Lower leg skin (tissue), 4 donors: Measurements from ENCODE around the gene CAMK2B. TPM values are rescaled to one million over a fixed set of nuclear protein-coding genes. Genes with fewer than 3 reads are reported as not detected.

Experiments
- DNase-seq, 2 donors: peaks; one replicate each; pipeline ENCODE4 v3.0.0-alpha.2; 2019; ENCODE audit warnings: low spot score in 2 of 2
- H3K4me3 ChIP-seq: fragments of 200-600 bp; sonication (generic); 2 replicates; pipeline ENCODE4 v1.5.1; 2017; ENCODE audit warnings: mild to moderate bottlenecking, low read depth; ENCODE audit not compliant: poor library complexity, severe bottlenecking
- CTCF ChIP-seq, 3 donors: fragments of 450-650 bp; IDR thresholded peaks; one replicate each; pipeline ENCODE4 v1.5.1; 2016; ENCODE audit warnings: antibody characterized with exemption in 3 of 3, mild to moderate bottlenecking in 3 of 3, moderate library complexity in 2 of 3
- POLR2A ChIP-seq, 2 donors: fragments of 450-650 bp; IDR thresholded peaks; one replicate each; pipeline ENCODE4 v1.6.1; 2016 to 2017; ENCODE audit warnings: antibody characterized with exemption in 2 of 2, mild to moderate bottlenecking in 1 of 2, moderate library complexity in 1 of 2
- WGBS, 2 donors: methylation state at CpG; one replicate each; pipeline ENCODE4 v1.1.5; 2018; 5-methylcytosine and 5-hydroxymethylcytosine counted together
- intact Hi-C: fragments of 100-400 bp; cut with DNase I; formaldehyde crosslinking; loops from one replicate; pipeline ENCODE4 v1.15.0; 2023; ENCODE audit warnings: low total_unique reads
- total RNA-seq, 4 donors: library from RNA; depleted of rRNA; stranded (reverse); fragments of >200 nt; gene quantifications; one replicate each; pipeline ENCODE4 v1.1.0, GENCODE V29; 2016

CAMK2B gene
- total RNA-seq, 4 donors from 2014 or later, result 0.04 to 2.6 (median 1.1) TPM

GRCh38 chr7:44263326-44264082 lies 61.9 kb downstream of the CAMK2B start:
- TF ChIP-seq CTCF (IDR thresholded peaks at IDR 0.05) (no peak), POLR2A (IDR thresholded peaks at IDR 0.05) (no peak)
- 56 to 60% methylated on average over 20 of the region's 20 CpGs for WGBS, 2 donors
- intact Hi-C loops, result no loop called here
- DNase-seq, result no peak
- no peak overlapping the region for H3K4me3 ChIP-seq

GRCh38 chr7:44262031-44262430 lies 63.4 kb downstream of the CAMK2B start:
- WGBS, 2 donors, result 70% methylated on average over 8 of the region's 9 CpGs; no CpG with 5 or more reads in 1 of the 2 donors
- no peak overlapping the region for H3K4me3 ChIP-seq
- intact Hi-C loops, result no loop called here
- no peak for DNase-seq
- TF ChIP-seq CTCF (IDR thresholded peaks at IDR 0.05), result no peak
- TF ChIP-seq POLR2A (IDR thresholded peaks at IDR 0.05), result no peak

GRCh38 chr7:44261240-44261639 lies 64.2 kb downstream of the CAMK2B start:
- TF ChIP-seq CTCF (IDR thresholded peaks at IDR 0.05), result no peak
- no peak for TF ChIP-seq POLR2A (IDR thresholded peaks at IDR 0.05)
- H3K4me3 ChIP-seq, result no peak overlapping the region
- intact Hi-C loops, result no loop called here
- WGBS, 2 donors, result 60 to 88% methylated on average over 3 to 5 of the region's 5 CpGs
- no peak for DNase-seq

- H3K4me3 ChIP-seq, result no peak overlapping the region
- intact Hi-C loops, result no loop called here
- 49 to 52% methylated on average over 18 of the region's 18 CpGs for WGBS, 2 donors
- peak; percentile 70 to 89 for DNase-seq
- TF ChIP-seq CTCF (IDR thresholded peaks at IDR 0.05), result no peak
- TF ChIP-seq POLR2A (IDR thresholded peaks at IDR 0.05), result no peak
These were observed 65.6 kb downstream of the CAMK2B start for GRCh38 chr7:44259547-44260457.

GRCh38 chr7:44258865-44259546 lies 66.4 kb downstream of the CAMK2B start:
- intact Hi-C loops, result no loop called here
- no peak for TF ChIP-seq CTCF (IDR thresholded peaks at IDR 0.05)
- TF ChIP-seq POLR2A (IDR thresholded peaks at IDR 0.05), result no peak
- DNase-seq, result no peak
- no peak overlapping the region for H3K4me3 ChIP-seq
- 59 to 64% methylated on average over 10 to 12 of the region's 14 CpGs for WGBS, 2 donors
